Tibial nerve (tissue), 4 donors: ENCODE measurements around the gene GALNT18. TPM values are rescaled to one million over a fixed set of nuclear protein-coding genes. Genes with fewer than 3 reads are reported as not detected.

Experiments
- DNase-seq, 2 donors: peaks; one replicate each; pipeline ENCODE4 v3.0.0-alpha.2; 2019; ENCODE audit warnings: low spot score in 2 of 2
- H3K27ac ChIP-seq, 4 donors: fragments of 200-600 bp; sonication (generic) in 3 of 4; one replicate each; pipeline ENCODE4 v1.5.1; 2017 to 2019; ENCODE audit warnings: mild to moderate bottlenecking in 1 of 4
- H3K27me3 ChIP-seq, 2 donors: fragments of 200-600 bp; sonication (generic) in 1 of 2; one replicate each; pipeline versions ENCODE4 v1.5.1 to v1.6.0; 2017 to 2019
- H3K36me3 ChIP-seq, 3 donors: fragments of 200-600 bp; sonication (generic); one replicate each; pipeline ENCODE4 v1.5.1; 2018 to 2019
- H3K4me1 ChIP-seq, 4 donors: fragments of 200-600 bp; sonication (generic) in 3 of 4; one replicate each; pipeline ENCODE4 v1.5.1; 2017 to 2019
- H3K4me3 ChIP-seq, 4 donors: fragments of 200-600 bp; sonication (generic) in 3 of 4; one replicate each; pipeline ENCODE4 v1.5.1; 2017 to 2019; ENCODE audit warnings: mild to moderate bottlenecking in 1 of 4, moderate library complexity in 1 of 4
- H3K9me3 ChIP-seq, 4 donors: fragments of 200-600 bp; sonication (generic) in 3 of 4; one replicate each; pipeline ENCODE4 v1.5.1; 2017 to 2019
- CTCF ChIP-seq, 5 experiments: fragments of 200-600 bp in 3 of 5; fragments of 450-650 bp in 2 of 5; sonication (generic) in 3 of 5; IDR thresholded peaks; one replicate each; pipeline ENCODE4 v1.5.1; 2016 to 2019; ENCODE audit warnings: antibody characterized with exemption in 5 of 5, mild to moderate bottlenecking in 3 of 5, moderate library complexity in 2 of 5
- EP300 ChIP-seq, 2 donors: sonication (generic); formaldehyde crosslinking; IDR thresholded peaks; one replicate each; pipeline ENCODE4 v1.6.1; 2017; ENCODE audit warnings: antibody characterized with exemption in 2 of 2, mild to moderate bottlenecking in 1 of 2
- POLR2A ChIP-seq, 2 donors: fragments of 450-650 bp; IDR thresholded peaks; one replicate each; pipeline ENCODE4 v1.6.1; 2017; ENCODE audit warnings: antibody characterized with exemption in 2 of 2, mild to moderate bottlenecking in 2 of 2, moderate library complexity in 2 of 2
- WGBS, 2 donors: methylation state at CpG; one replicate each; pipeline ENCODE4 v1.1.5; 2018; 5-methylcytosine and 5-hydroxymethylcytosine counted together
- total RNA-seq, 4 donors: library from RNA; depleted of rRNA; stranded (reverse); fragments of >200 nt; gene quantifications; one replicate each; pipeline ENCODE4 v1.1.0, GENCODE V29; 2016

GALNT18 gene
- total RNA-seq, 4 donors from 2014 or later = 11.3 to 32.4 (median 23.9) TPM

DNA sequence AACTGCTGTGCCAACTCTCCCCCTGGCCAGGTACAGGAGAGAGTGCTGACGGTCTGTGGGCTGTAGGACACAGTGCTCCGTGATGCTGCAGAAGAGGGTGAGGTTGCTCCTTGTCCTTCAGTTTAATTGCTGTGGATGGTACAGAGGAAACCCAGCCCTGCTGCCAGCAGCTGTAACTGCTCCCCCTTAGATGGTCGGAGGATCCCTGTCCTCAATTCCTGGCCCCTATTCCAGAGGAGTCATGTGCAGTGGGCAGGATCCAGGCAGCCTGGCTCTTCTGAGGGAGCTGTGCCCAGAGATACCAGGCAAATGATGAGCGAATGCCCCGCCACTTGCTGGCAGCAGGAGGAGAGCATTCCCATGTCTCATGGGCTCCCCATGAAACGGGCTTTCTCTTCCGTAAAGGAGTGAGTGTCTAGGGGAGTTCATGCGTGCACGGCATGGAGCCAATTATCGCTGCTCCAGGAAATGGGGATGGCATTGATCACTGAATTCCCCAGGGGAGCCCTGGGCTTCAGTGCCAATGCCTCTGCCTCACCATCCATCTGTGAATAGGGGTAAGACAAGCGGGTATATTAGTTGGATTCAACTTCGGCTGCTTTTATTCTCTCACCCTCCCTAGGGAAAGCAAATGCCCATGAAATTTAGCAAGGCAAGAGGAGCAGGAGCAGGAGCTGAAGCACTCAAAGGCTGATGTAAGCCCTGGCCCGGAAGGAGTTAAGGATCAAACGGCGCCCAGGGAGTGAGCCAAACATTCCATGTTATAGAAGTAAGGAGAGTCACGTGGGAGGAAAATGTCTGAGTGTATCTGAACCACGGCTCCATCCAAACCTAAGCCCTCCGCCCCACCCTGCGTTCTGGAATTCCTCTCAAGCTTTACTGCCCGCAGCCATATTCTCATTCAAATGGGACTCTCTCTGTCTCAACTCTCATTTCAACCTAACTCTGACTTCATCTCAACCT, 217.8 kb downstream of the GALNT18 start:
- no peaks in the 10 kb centered on the region for H3K9me3 ChIP-seq
- DNase-seq = no peak
- no peak overlapping the region for H3K27ac ChIP-seq
- TF ChIP-seq POLR2A (IDR thresholded peaks at IDR 0.05) = no peak
- no peak for TF ChIP-seq EP300 (IDR thresholded peaks at IDR 0.05)
- TF ChIP-seq CTCF (IDR thresholded peaks at IDR 0.05) = no peak
- 51 to 55% methylated on average over 20 of the region's 20 CpGs for WGBS, 2 donors
- H3K4me3 ChIP-seq = no peak overlapping the region
- H3K27me3 ChIP-seq = no peaks in the 10 kb centered on the region
- no peaks in the 10 kb centered on the region for H3K36me3 ChIP-seq
- peaks cover 0 to 43% (median 4%) of the 10 kb centered on the region in 4 donors for H3K4me1 ChIP-seq

DNA sequence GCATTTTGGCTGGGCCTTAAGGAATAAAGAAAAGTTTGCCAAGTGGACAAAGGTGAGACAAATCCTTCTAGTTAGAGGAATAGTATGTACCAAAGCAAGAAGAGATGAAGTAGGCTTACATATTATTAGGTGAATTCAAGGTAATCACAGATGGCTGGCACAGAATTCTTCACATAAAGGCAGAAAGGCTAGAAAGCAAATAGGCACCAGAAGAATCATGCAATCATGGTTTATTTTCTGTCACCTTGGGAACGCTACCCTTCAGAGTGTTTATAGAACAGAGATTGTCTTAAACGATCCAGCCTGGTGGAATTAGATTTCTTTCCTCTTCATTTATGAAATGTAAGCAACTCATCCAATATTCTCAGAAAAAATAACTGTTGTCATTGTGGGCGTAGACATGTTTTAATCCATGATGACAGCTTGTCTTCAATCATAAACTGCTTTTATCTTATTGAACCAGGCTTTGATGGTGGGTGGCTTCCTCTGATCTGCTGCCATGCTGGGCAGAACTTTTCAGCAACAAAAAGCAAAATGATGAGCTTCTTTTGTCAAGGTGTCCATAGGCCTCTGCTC, 219.8 kb downstream of the GALNT18 start:
- H3K9me3 ChIP-seq = no peaks in the 10 kb centered on the region

GRCh38 chr11:11400635-11401232, 221.1 kb downstream of the GALNT18 start:
- Histone ChIP-seq H3K27ac (no peak overlapping the region), H3K4me3 (no peak overlapping the region), H3K27me3 (no peaks in the 10 kb centered on the region), H3K36me3 (no peaks in the 10 kb centered on the region), H3K4me1 (peaks cover 0 to 23% (median 0%) of the 10 kb centered on the region in 4 donors), H3K9me3 (no peaks in the 10 kb centered on the region)
- no peak for DNase-seq
- WGBS, 2 donors = 87 to 91% methylated on average over 9 of the region's 9 CpGs
- TF ChIP-seq POLR2A (IDR thresholded peaks at IDR 0.05) (no peak), CTCF (IDR thresholded peaks at IDR 0.05) (no peak), EP300 (IDR thresholded peaks at IDR 0.05) (no peak)

More for the DNA sequence above, 219.8 kb downstream of the GALNT18 start:
- Histone ChIP-seq H3K4me1 (peaks cover 0 to 24% (median 1%) of the 10 kb centered on the region in 4 donors), H3K36me3 (no peaks in the 10 kb centered on the region), H3K27ac (no peak overlapping the region), H3K4me3 (no peak overlapping the region), H3K27me3 (no peaks in the 10 kb centered on the region)
- 82 to 88% methylated on average over 3 of the region's 3 CpGs for whole genome bisulfite sequencing, 2 donors
- TF ChIP-seq POLR2A (IDR thresholded peaks at IDR 0.05) (no peak), CTCF (IDR thresholded peaks at IDR 0.05) (no peak), EP300 (IDR thresholded peaks at IDR 0.05) (no peak)
- no peak for DNase-seq

GRCh38 chr11:11400121-11400520, 221.7 kb downstream of the GALNT18 start:
- peaks cover 0 to 23% (median 0%) of the 10 kb centered on the region in 4 donors for H3K4me1 ChIP-seq
- TF ChIP-seq EP300 (IDR thresholded peaks at IDR 0.05) = no peak
- no peak for TF ChIP-seq CTCF (IDR thresholded peaks at IDR 0.05)
- TF ChIP-seq POLR2A (IDR thresholded peaks at IDR 0.05) = no peak
- H3K9me3 ChIP-seq = no peaks in the 10 kb centered on the region
- H3K27me3 ChIP-seq = no peaks in the 10 kb centered on the region
- no peaks in the 10 kb centered on the region for H3K36me3 ChIP-seq
- H3K27ac ChIP-seq = no peak overlapping the region
- H3K4me3 ChIP-seq = no peak overlapping the region
- DNase-seq = no peak
- 95 to 96% methylated on average over 3 of the region's 3 CpGs for WGBS, 2 donors
